ENCODE data around the gene GCFC2. TPM values are rescaled to one million over a fixed set of nuclear protein-coding genes. Genes with fewer than 3 reads are reported as not detected.
"Not testable (repeated sequence)": the region's sequence is repeated elsewhere in the genome, so short reads cannot be mapped to it uniquely, and the experiment has no call there.

GCFC2 gene
- total RNA-seq, 4 donors from 2014 or later: 14.9 to 37.7 (median 18.7) TPM

GRCh38 chr2:75679556-75679955 lies 31.2 kb downstream of the GCFC2 start:
- H3K36me3 ChIP-seq: peaks cover 27% of the 10 kb centered on the region
- no peak for DNase-seq (ENCODE audit: low spot score in 2 of 2)

DNA sequence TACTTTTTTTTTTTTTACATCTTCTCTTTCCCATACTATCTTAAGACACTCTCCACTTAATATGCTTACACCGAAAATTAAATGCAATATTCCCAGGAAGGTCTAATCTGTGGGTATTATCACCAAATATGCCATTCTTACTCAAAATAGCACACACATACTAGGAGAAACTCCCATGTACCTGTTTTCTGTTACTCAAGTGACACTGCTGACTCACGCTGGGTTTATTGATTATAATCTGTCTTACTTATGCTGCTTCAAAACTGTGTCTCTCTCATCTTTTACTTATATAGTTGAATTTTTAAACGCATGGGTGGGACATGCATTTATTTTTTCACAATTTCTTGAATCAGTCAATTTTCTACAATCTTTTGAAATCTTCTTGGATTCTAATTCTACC lies 34.3 kb downstream of the GCFC2 start:
- Histone ChIP-seq H3K9me3 (no peaks in the 10 kb centered on the region), H3K4me1 (peaks cover 7% of the 10 kb centered on the region), H3K4me3 (no peak overlapping the region), H3K27ac (no peak overlapping the region), H3K27me3 (no peaks in the 10 kb centered on the region), H3K36me3 (peaks cover 22% of the 10 kb centered on the region)
- 95% methylated on average over 3 of the region's 3 CpGs for WGBS
- no peak for DNase-seq (ENCODE audit: low spot score in 2 of 2)
- TF ChIP-seq, protein P1, sequence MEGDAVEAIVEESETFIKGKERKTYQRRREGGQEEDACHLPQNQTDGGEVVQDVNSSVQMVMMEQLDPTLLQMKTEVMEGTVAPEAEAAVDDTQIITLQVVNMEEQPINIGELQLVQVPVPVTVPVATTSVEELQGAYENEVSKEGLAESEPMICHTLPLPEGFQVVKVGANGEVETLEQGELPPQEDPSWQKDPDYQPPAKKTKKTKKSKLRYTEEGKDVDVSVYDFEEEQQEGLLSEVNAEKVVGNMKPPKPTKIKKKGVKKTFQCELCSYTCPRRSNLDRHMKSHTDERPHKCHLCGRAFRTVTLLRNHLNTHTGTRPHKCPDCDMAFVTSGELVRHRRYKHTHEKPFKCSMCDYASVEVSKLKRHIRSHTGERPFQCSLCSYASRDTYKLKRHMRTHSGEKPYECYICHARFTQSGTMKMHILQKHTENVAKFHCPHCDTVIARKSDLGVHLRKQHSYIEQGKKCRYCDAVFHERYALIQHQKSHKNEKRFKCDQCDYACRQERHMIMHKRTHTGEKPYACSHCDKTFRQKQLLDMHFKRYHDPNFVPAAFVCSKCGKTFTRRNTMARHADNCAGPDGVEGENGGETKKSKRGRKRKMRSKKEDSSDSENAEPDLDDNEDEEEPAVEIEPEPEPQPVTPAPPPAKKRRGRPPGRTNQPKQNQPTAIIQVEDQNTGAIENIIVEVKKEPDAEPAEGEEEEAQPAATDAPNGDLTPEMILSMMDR (IDR thresholded peaks at IDR 0.05): no peak
- TF ChIP-seq POLR2A (IDR thresholded peaks at IDR 0.05) (no peak), EP300 (IDR thresholded peaks at IDR 0.05) (no peak), POLR2AphosphoS5 (IDR thresholded peaks at IDR 0.05) (no peak)

More at GRCh38 chr2:75679556-75679955, 31.2 kb downstream of the GCFC2 start:
- no peaks in the 10 kb centered on the region for H3K9me3 ChIP-seq
- peaks cover 7% of the 10 kb centered on the region for H3K4me1 ChIP-seq
- H3K27ac ChIP-seq: no peak overlapping the region
- WGBS: 81% methylated on average over 1 of the region's 1 CpG
- no peak for TF ChIP-seq EP300 (IDR thresholded peaks at IDR 0.05)
- no peak for TF ChIP-seq POLR2AphosphoS5 (IDR thresholded peaks at IDR 0.05)
- TF ChIP-seq, protein P1 (IDR thresholded peaks at IDR 0.05): no peak
- TF ChIP-seq POLR2A (IDR thresholded peaks at IDR 0.05): no peak
- H3K27me3 ChIP-seq: no peaks in the 10 kb centered on the region
- H3K4me3 ChIP-seq: no peak overlapping the region

- H3K27ac ChIP-seq: no peak overlapping the region
- H3K27me3 ChIP-seq: no peaks in the 10 kb centered on the region
- WGBS: 90% methylated on average over 3 of the region's 3 CpGs
- H3K4me1 ChIP-seq: peaks cover 7% of the 10 kb centered on the region
- TF ChIP-seq, protein P1 (IDR thresholded peaks at IDR 0.05): no peak
- TF ChIP-seq POLR2AphosphoS5 (IDR thresholded peaks at IDR 0.05): no peak
- TF ChIP-seq POLR2A (IDR thresholded peaks at IDR 0.05): no peak
- no peak for TF ChIP-seq EP300 (IDR thresholded peaks at IDR 0.05)
- H3K9me3 ChIP-seq: no peaks in the 10 kb centered on the region
- H3K36me3 ChIP-seq: peaks cover 22% of the 10 kb centered on the region
- no peak overlapping the region for H3K4me3 ChIP-seq
- no peak for DNase-seq (ENCODE audit: low spot score in 2 of 2)
Observed at GRCh38 chr2:75675908-75676307, 34.8 kb downstream of the GCFC2 start.

GRCh38 chr2:75675423-75675822 lies 35.3 kb downstream of the GCFC2 start:
- H3K27me3 ChIP-seq: not testable (repeated sequence)
- 62% methylated on average over 4 of the region's 4 CpGs for WGBS

DNA sequence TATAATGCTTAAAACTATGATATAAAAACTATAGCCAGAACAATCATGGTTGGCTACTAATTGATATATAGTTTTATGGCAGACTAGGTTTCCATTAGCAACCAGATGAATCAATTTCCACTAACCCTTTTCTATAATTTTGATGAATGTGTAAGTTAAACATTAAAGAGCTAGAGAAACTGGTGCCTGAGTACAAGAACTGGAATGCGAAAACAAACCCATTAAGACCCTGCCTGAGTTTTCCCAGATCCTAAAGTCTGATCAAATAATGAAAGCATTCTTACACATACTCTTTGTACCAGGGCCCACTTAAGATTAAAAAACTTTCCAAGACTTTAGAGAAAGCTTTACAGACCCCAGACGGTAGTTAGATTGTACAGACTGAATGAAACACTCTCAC lies 42.8 kb downstream of the GCFC2 start:
- H3K9me3 ChIP-seq: no peaks in the 10 kb centered on the region
- H3K4me1 ChIP-seq: no peaks in the 10 kb centered on the region
- peaks cover 21% of the 10 kb centered on the region for H3K36me3 ChIP-seq
- H3K27me3 ChIP-seq: no peaks in the 10 kb centered on the region
- no peak for DNase-seq (ENCODE audit: low spot score in 2 of 2)
- no peak for TF ChIP-seq POLR2AphosphoS5 (IDR thresholded peaks at IDR 0.05)
- TF ChIP-seq EP300 (IDR thresholded peaks at IDR 0.05): no peak
- H3K4me3 ChIP-seq: no peak overlapping the region
- H3K27ac ChIP-seq: no peak overlapping the region
- WGBS: 83% methylated on average over 2 of the region's 2 CpGs

More at GRCh38 chr2:75675423-75675822, 35.3 kb downstream of the GCFC2 start:
- not testable (repeated sequence) for H3K4me3 ChIP-seq; DNase-seq (ENCODE audit: low spot score in 2 of 2); H3K4me1 ChIP-seq; H3K9me3 ChIP-seq; H3K27ac ChIP-seq
- H3K36me3 ChIP-seq: peaks cover 22% of the 10 kb centered on the region

GRCh38 chr2:75666911-75667310 lies 43.8 kb downstream of the GCFC2 start:
- TF ChIP-seq, protein P1 (IDR thresholded peaks at IDR 0.05): no peak
- TF ChIP-seq POLR2A (IDR thresholded peaks at IDR 0.05): no peak
- TF ChIP-seq POLR2AphosphoS5 (IDR thresholded peaks at IDR 0.05): no peak
- TF ChIP-seq EP300 (IDR thresholded peaks at IDR 0.05): no peak

More at GRCh38 chr2:75666911-75667310, 43.8 kb downstream of the GCFC2 start:
- Histone ChIP-seq H3K36me3 (peaks cover 27% of the 10 kb centered on the region), H3K9me3 (no peaks in the 10 kb centered on the region), H3K27me3 (no peaks in the 10 kb centered on the region), H3K4me3 (no peak overlapping the region), H3K4me1 (no peaks in the 10 kb centered on the region), H3K27ac (no peak overlapping the region)
- 89% methylated on average over 6 of the region's 6 CpGs for WGBS
- DNase-seq (ENCODE audit: low spot score in 2 of 2): no peak

All from suprapubic skin (tissue), 4 donors.